ENCODE measurements around the gene LRP1B. TPM values are rescaled to one million over a fixed set of nuclear protein-coding genes. Genes with fewer than 3 reads are reported as not detected.

The LRP1B gene
- total and polyA plus RNA-seq, 4 donors: 0.01 to 0.84 (median 0.17) TPM

- Histone ChIP-seq H3K9ac (ENCODE audit: low read depth in 1 of 2, low read length in 2 of 2) (no peak overlapping the region), H3K36me3 (ENCODE audit: control insufficient read depth in 4 of 4, insufficient read depth in 3 of 4, low read depth in 1 of 4, low read length in 3 of 4) (no peaks in the 10 kb centered on the region), H3K4me1 (ENCODE audit: control insufficient read depth in 4 of 4, insufficient read depth in 4 of 4, low read length in 3 of 4) (no peaks in the 10 kb centered on the region), H3K27me3 (ENCODE audit: control insufficient read depth in 4 of 4, insufficient read depth in 4 of 4, low read length in 3 of 4) (no peaks in the 10 kb centered on the region), H3K4me3 (ENCODE audit: low read depth in 1 of 3, low read length in 3 of 3) (no peak overlapping the region), H3K27ac (ENCODE audit: low read depth in 1 of 2, low read length in 2 of 2) (no peak overlapping the region), H3K9me3 (ENCODE audit: control insufficient read depth in 4 of 4, low read length in 3 of 4) (no peaks in the 10 kb centered on the region)
- no peak for DNase-seq (ENCODE audit: low spot score)
- no peak for TF ChIP-seq CTCF (IDR thresholded peaks at IDR 0.05; ENCODE audit: low read depth, low read length, missing input control)
- TF ChIP-seq EGR1 (IDR thresholded peaks at IDR 0.05; ENCODE audit: low read depth in 2 of 2): no peak
- TF ChIP-seq HNF4G (IDR thresholded peaks at IDR 0.05): no peak
- TF ChIP-seq ZBTB33 (IDR thresholded peaks at IDR 0.05): no peak
- no peak for TF ChIP-seq FOXA1 (IDR thresholded peaks at IDR 0.05)
- TF ChIP-seq HNF4A (conservative IDR thresholded peaks at IDR 0.05): no peak
- no peak for TF ChIP-seq TAF1 (conservative IDR thresholded peaks at IDR 0.05)
- TF ChIP-seq REST (IDR thresholded peaks at IDR 0.05): no peak
- TF ChIP-seq RAD21 (IDR thresholded peaks at IDR 0.05): no peak
- TF ChIP-seq SP1 (IDR thresholded peaks at IDR 0.05): no peak
- TF ChIP-seq JUND (IDR thresholded peaks at IDR 0.05): no peak
- no peak for TF ChIP-seq RXRA (IDR thresholded peaks at IDR 0.05)
- no peak for TF ChIP-seq MAX (IDR thresholded peaks at IDR 0.05)
- 86% methylated on average over 4 of the region's 4 CpGs for WGBS
These were observed 531.1 kb downstream of the LRP1B start for GRCh38 chr2:141599721-141600120.

- no peak overlapping the region for H3K27ac ChIP-seq (ENCODE audit: low read depth in 1 of 2, low read length in 2 of 2)
- DNase-seq (ENCODE audit: low spot score): no peak
- no peaks in the 10 kb centered on the region for H3K36me3 ChIP-seq (ENCODE audit: control insufficient read depth in 4 of 4, insufficient read depth in 3 of 4, low read depth in 1 of 4, low read length in 3 of 4)
- TF ChIP-seq CTCF (IDR thresholded peaks at IDR 0.05; ENCODE audit: low read depth, low read length, missing input control) (no peak), HNF4A (conservative IDR thresholded peaks at IDR 0.05) (no peak), NR2F2 (IDR thresholded peaks at IDR 0.05) (no peak), EGR1 (IDR thresholded peaks at IDR 0.05; ENCODE audit: low read depth in 2 of 2) (no peak), FOXA2 (IDR thresholded peaks at IDR 0.05) (no peak), GABPA (IDR thresholded peaks at IDR 0.05 in 1 of 2, conservative IDR thresholded peaks at IDR 0.05 in 1 of 2) (no peak), FOXA1 (IDR thresholded peaks at IDR 0.05) (no peak), HNF4G (IDR thresholded peaks at IDR 0.05) (no peak), REST (IDR thresholded peaks at IDR 0.05) (no peak), MAX (IDR thresholded peaks at IDR 0.05) (no peak), YY1 (IDR thresholded peaks at IDR 0.05) (no peak)
- H3K9ac ChIP-seq (ENCODE audit: low read depth in 1 of 2, low read length in 2 of 2): no peak overlapping the region
- no peak overlapping the region for H3K4me3 ChIP-seq (ENCODE audit: low read depth in 1 of 3, low read length in 3 of 3)
- H3K9me3 ChIP-seq (ENCODE audit: control insufficient read depth in 4 of 4, low read length in 3 of 4): peaks cover 0 to 2% (median 2%) of the 10 kb centered on the region in 4 donors
- 41% methylated on average over 2 of the region's 2 CpGs for WGBS
- no peaks in the 10 kb centered on the region for H3K4me1 ChIP-seq (ENCODE audit: control insufficient read depth in 4 of 4, insufficient read depth in 4 of 4, low read length in 3 of 4)
- no peaks in the 10 kb centered on the region for H3K27me3 ChIP-seq (ENCODE audit: control insufficient read depth in 4 of 4, insufficient read depth in 4 of 4, low read length in 3 of 4)
These were observed 531.8 kb downstream of the LRP1B start for GRCh38 chr2:141598982-141599381.
